AG10803 (cell line): Measurements from ENCODE around the gene EXOC1L.
"Not testable (repeated sequence)": the region's sequence is repeated elsewhere in the genome, so short reads cannot be mapped to it uniquely, and the experiment has no call there.

Experiments
- DNase-seq: peaks from one replicate; pipeline ENCODE4 v3.0.0; 2010; ENCODE audit warnings: low read depth
- H3K4me3 ChIP-seq: 2 replicates; pipeline ENCODE4 v1.5.1; 2011; ENCODE audit warnings: mild to moderate bottlenecking, low read length, control low read depth
- TF ChIP-seq, protein P1 (sequence below): conservative IDR thresholded peaks from 2 replicates; pipeline ENCODE4 v1.5.1; 2011; ENCODE audit warnings: mild to moderate bottlenecking, low read length, control low read depth, inconsistent platforms

Gene EXOC1L

GRCh38 chr4:55830716-55831115 lies 11.1 kb downstream of the EXOC1L start:
- DNase-seq = no peak
- no peak overlapping the region for H3K4me3 ChIP-seq
- TF ChIP-seq, protein P1, sequence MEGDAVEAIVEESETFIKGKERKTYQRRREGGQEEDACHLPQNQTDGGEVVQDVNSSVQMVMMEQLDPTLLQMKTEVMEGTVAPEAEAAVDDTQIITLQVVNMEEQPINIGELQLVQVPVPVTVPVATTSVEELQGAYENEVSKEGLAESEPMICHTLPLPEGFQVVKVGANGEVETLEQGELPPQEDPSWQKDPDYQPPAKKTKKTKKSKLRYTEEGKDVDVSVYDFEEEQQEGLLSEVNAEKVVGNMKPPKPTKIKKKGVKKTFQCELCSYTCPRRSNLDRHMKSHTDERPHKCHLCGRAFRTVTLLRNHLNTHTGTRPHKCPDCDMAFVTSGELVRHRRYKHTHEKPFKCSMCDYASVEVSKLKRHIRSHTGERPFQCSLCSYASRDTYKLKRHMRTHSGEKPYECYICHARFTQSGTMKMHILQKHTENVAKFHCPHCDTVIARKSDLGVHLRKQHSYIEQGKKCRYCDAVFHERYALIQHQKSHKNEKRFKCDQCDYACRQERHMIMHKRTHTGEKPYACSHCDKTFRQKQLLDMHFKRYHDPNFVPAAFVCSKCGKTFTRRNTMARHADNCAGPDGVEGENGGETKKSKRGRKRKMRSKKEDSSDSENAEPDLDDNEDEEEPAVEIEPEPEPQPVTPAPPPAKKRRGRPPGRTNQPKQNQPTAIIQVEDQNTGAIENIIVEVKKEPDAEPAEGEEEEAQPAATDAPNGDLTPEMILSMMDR = no peak

GRCh38 chr4:55834086-55834795 lies 14.7 kb downstream of the EXOC1L start:
- H3K4me3 ChIP-seq = no peak overlapping the region
- no peak for DNase-seq
- TF ChIP-seq, protein P1 = no peak

DNA sequence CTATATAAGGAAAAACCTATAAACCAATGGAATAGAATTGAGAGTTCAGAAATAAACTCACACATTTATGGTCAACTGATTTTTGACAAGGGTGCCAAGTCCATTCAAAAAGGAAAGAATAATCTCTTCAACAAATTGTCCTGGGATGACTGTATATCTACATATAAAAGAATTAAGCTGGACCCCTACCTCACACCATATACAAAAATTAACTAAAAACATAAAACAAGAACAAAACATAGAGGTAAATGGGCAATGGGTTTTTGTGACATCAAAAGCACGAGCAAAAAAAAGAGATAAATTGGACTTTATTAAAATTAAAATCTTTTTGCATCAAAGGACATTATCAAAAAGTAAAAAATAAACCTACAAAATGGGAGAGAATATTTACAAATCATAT lies 18.3 kb downstream of the EXOC1L start:
- H3K4me3 ChIP-seq = no peak overlapping the region
- DNase-seq = no peak
- TF ChIP-seq, protein P1 = no peak

GRCh38 chr4:55838356-55838755 lies 18.8 kb downstream of the EXOC1L start:
- no peak overlapping the region for H3K4me3 ChIP-seq
- TF ChIP-seq, protein P1 = no peak
- peak; percentile 3 for DNase-seq

- DNase-seq = no peak
- TF ChIP-seq, protein P1 = no peak
- no peak overlapping the region for H3K4me3 ChIP-seq
Observed at GRCh38 chr4:55838952-55839351, 19.4 kb downstream of the EXOC1L start.

GRCh38 chr4:55840956-55841355 lies 21.4 kb downstream of the EXOC1L start:
- no peak for DNase-seq
- TF ChIP-seq, protein P1 = no peak
- H3K4me3 ChIP-seq = no peak overlapping the region

GRCh38 chr4:55841373-55842239 lies 22.0 kb downstream of the EXOC1L start:
- H3K4me3 ChIP-seq, DNase-seq: not testable (repeated sequence)

GRCh38 chr4:55842312-55842711 lies 22.7 kb downstream of the EXOC1L start:
- DNase-seq, H3K4me3 ChIP-seq: not testable (repeated sequence)
